Measurements from ENCODE around the gene ABCF2. TPM values are rescaled to one million over a fixed set of nuclear protein-coding genes. Genes with fewer than 3 reads are reported as not detected.

ABCF2 gene
- total RNA-seq, 1 experiment from 2014 or later = 63.7 TPM

- no peak for TF ChIP-seq ATF3 (IDR thresholded peaks at IDR 0.05)
- no peak for TF ChIP-seq SIN3A (IDR thresholded peaks at IDR 0.05; ENCODE audit: low read depth)
- no peak for TF ChIP-seq TCF7L2 (IDR thresholded peaks at IDR 0.05; ENCODE audit: borderline replicate concordance, extremely low read depth, insufficient read depth, insufficient read length)
- no peak for TF ChIP-seq RAD21 (IDR thresholded peaks at IDR 0.05; ENCODE audit: low read depth)
- CTCF ChIA-PET = no interaction called here
- intact Hi-C loops (cut with micrococcal nuclease) = no loop called here
- H3K79me2 ChIP-seq (ENCODE audit: insufficient read depth, low read length) = no peaks in the 10 kb centered on the region
- H3K9ac ChIP-seq (ENCODE audit: low read length) = no peak overlapping the region
- H4K20me1 ChIP-seq (ENCODE audit: insufficient read depth) = no peaks in the 10 kb centered on the region
- DNase-seq (ENCODE audit: low read depth, low spot score) (no peak), ATAC-seq (no peak)
- H3K4me2 ChIP-seq (ENCODE audit: low read length) = no peak overlapping the region
- H3K27ac ChIP-seq (ENCODE audit: low read depth, low read length) = no peak overlapping the region
- RAD21 ChIA-PET (ENCODE audit: low non-redundant PET in 1 of 2, low total read pairs in 2 of 2, uncharacterized antibody in 2 of 2, unreplicated experiment in 2 of 2) = no interaction called here
- BruUV-seq (replicated peaks) = no TSS peak
- H3K4me1 ChIP-seq (ENCODE audit: control insufficient read depth in 1 of 2, insufficient read depth in 2 of 2, low read length in 2 of 2) = no peaks in the 10 kb centered on the region
- no peaks in the 10 kb centered on the region for H3K36me3 ChIP-seq (ENCODE audit: control insufficient read depth in 1 of 2, insufficient read depth in 2 of 2, low read length in 2 of 2)
- H3K4me3 ChIP-seq (replicated peaks in 1 of 2; ENCODE audit: low read depth in 1 of 2, low read length in 2 of 2) = no peak overlapping the region
- POLR2A ChIA-PET = no interaction called here
- no peak overlapping the region for H2AFZ ChIP-seq (ENCODE audit: low read depth, low read length, poor library complexity, severe bottlenecking)
- no peaks in the 10 kb centered on the region for H3K27me3 ChIP-seq (ENCODE audit: insufficient read depth, low read length)
- no peaks in the 10 kb centered on the region for H3K9me2 ChIP-seq (ENCODE audit: insufficient read depth)
- no peaks in the 10 kb centered on the region for H3K9me3 ChIP-seq (ENCODE audit: control insufficient read depth in 1 of 2, insufficient read depth in 1 of 2, low read depth in 1 of 2, low read length in 2 of 2)
Measured at GRCh38 chr7:151181011-151181431, 46.0 kb downstream of the ABCF2 start.

GRCh38 chr7:151179946-151180345 lies 47.1 kb downstream of the ABCF2 start:
- POLR2A ChIA-PET = no interaction called here
- BruUV-seq (replicated peaks) = no TSS peak
- no peak overlapping the region for H2AFZ ChIP-seq (ENCODE audit: low read depth, low read length, poor library complexity, severe bottlenecking)
- H3K9ac ChIP-seq (ENCODE audit: low read length) = no peak overlapping the region
- H3K27me3 ChIP-seq (ENCODE audit: insufficient read depth, low read length) = no peaks in the 10 kb centered on the region
- RAD21 ChIA-PET (ENCODE audit: low non-redundant PET in 1 of 2, low total read pairs in 2 of 2, uncharacterized antibody in 2 of 2, unreplicated experiment in 2 of 2) = no interaction called here
- no peaks in the 10 kb centered on the region for H3K79me2 ChIP-seq (ENCODE audit: insufficient read depth, low read length)
- H3K9me3 ChIP-seq (ENCODE audit: control insufficient read depth in 1 of 2, insufficient read depth in 1 of 2, low read depth in 1 of 2, low read length in 2 of 2) = no peaks in the 10 kb centered on the region
- DNase-seq (ENCODE audit: low read depth, low spot score) (no peak), ATAC-seq (no peak)
- H3K4me1 ChIP-seq (ENCODE audit: control insufficient read depth in 1 of 2, insufficient read depth in 2 of 2, low read length in 2 of 2) = no peaks in the 10 kb centered on the region
- no peaks in the 10 kb centered on the region for H4K20me1 ChIP-seq (ENCODE audit: insufficient read depth)
- intact Hi-C loops (cut with micrococcal nuclease) = no loop called here
- no peak overlapping the region for H3K4me3 ChIP-seq (replicated peaks in 1 of 2; ENCODE audit: low read depth in 1 of 2, low read length in 2 of 2)
- H3K36me3 ChIP-seq (ENCODE audit: control insufficient read depth in 1 of 2, insufficient read depth in 2 of 2, low read length in 2 of 2) = no peaks in the 10 kb centered on the region
- H3K4me2 ChIP-seq (ENCODE audit: low read length) = no peak overlapping the region
- no peaks in the 10 kb centered on the region for H3K9me2 ChIP-seq (ENCODE audit: insufficient read depth)
- CTCF ChIA-PET = no interaction called here
- no peak overlapping the region for H3K27ac ChIP-seq (ENCODE audit: low read depth, low read length)
- no peak for TF ChIP-seq TCF7L2 (IDR thresholded peaks at IDR 0.05; ENCODE audit: borderline replicate concordance, extremely low read depth, insufficient read depth, insufficient read length)
- TF ChIP-seq ZBTB33 (IDR thresholded peaks at IDR 0.05; ENCODE audit: extremely low read depth, insufficient replicate concordance, low read length) = no peak
- TF ChIP-seq FOSL1 (IDR thresholded peaks at IDR 0.05; ENCODE audit: low read depth) = no peak
- no peak for TF ChIP-seq ATF3 (IDR thresholded peaks at IDR 0.05)
- no peak for TF ChIP-seq SIN3A (IDR thresholded peaks at IDR 0.05; ENCODE audit: low read depth)
- no peak for TF ChIP-seq RAD21 (IDR thresholded peaks at IDR 0.05; ENCODE audit: low read depth)
- no peak for TF ChIP-seq EZH2 (IDR thresholded peaks at IDR 0.05)
- TF ChIP-seq ZNF274 (IDR thresholded peaks at IDR 0.05; ENCODE audit: low read depth, low read length) = no peak
- TF ChIP-seq REST (IDR thresholded peaks at IDR 0.05; ENCODE audit: low read depth) = no peak
- TF ChIP-seq YY1 (IDR thresholded peaks at IDR 0.05; ENCODE audit: extremely low read depth, insufficient replicate concordance, low read depth, low read length) = no peak
- TF ChIP-seq POLR2A (IDR thresholded peaks at IDR 0.05; ENCODE audit: borderline replicate concordance, extremely low read depth, insufficient read depth, insufficient read length) = no peak
- no peak for TF ChIP-seq EGR1 (IDR thresholded peaks at IDR 0.05; ENCODE audit: low read depth)
- TF ChIP-seq MAX (IDR thresholded peaks at IDR 0.05) = no peak
